Upper lobe of left lung (tissue), 6 donors: Measurements from ENCODE around the gene PRF1. TPM values are rescaled to one million over a fixed set of nuclear protein-coding genes. Genes with fewer than 3 reads are reported as not detected.
"Not testable (repeated sequence)": the region's sequence is repeated elsewhere in the genome, so short reads cannot be mapped to it uniquely, and the experiment has no call there.

Experiments used
- ATAC-seq, 2 donors: fragments of 200-7000 bp; cut with Tn5 transposase; one replicate each; pipeline ENCODE4 v1.9.1; 2022; ENCODE audit warnings: mild to moderate bottlenecking in 2 of 2, moderate library complexity in 2 of 2; ENCODE audit not compliant: low FRiP score in 2 of 2
- DNase-seq, 2 donors: peaks; one replicate each; pipeline ENCODE4 v3.0.0-alpha.2; 2019 to 2020
- H3K27ac ChIP-seq, 4 donors: fragments of 200-600 bp; sonication (generic); one replicate each; pipeline ENCODE4 v1.5.1; 2016 to 2019
- H3K27me3 ChIP-seq, 4 donors: fragments of 200-600 bp; sonication (generic); one replicate each; pipeline ENCODE4 v1.5.1; 2017 to 2019
- H3K36me3 ChIP-seq, 4 donors: fragments of 200-600 bp; sonication (generic); one replicate each; pipeline ENCODE4 v1.5.1; 2016 to 2019
- H3K4me1 ChIP-seq, 4 donors: fragments of 200-600 bp; sonication (generic); one replicate each; pipeline ENCODE4 v1.5.1; 2018 to 2019
- H3K4me3 ChIP-seq, 4 donors: fragments of 200-600 bp; sonication (generic); one replicate each; pipeline ENCODE4 v1.5.1; 2017 to 2019; ENCODE audit warnings: mild to moderate bottlenecking in 2 of 4, moderate library complexity in 1 of 4
- H3K9me3 ChIP-seq, 4 donors: fragments of 200-600 bp; sonication (generic); one replicate each; pipeline ENCODE4 v1.5.1; 2018 to 2019
- EP300 ChIP-seq, 4 donors: sonication (generic); formaldehyde crosslinking; IDR thresholded peaks; one replicate each; pipeline ENCODE4 v1.5.1; 2017; ENCODE audit warnings: antibody characterized with exemption in 4 of 4, control low read depth in 2 of 4
- POLR2A ChIP-seq, 4 donors: fragments of 450-650 bp; IDR thresholded peaks; one replicate each; pipeline ENCODE4 v1.5.1; 2016 to 2017; ENCODE audit warnings: antibody characterized with exemption in 4 of 4, mild to moderate bottlenecking in 2 of 4
- POLR2AphosphoS5 ChIP-seq, 2 donors: sonication (generic); formaldehyde crosslinking; IDR thresholded peaks; one replicate each; pipeline ENCODE4 v1.5.1; 2017; ENCODE audit warnings: antibody characterized with exemption in 2 of 2
- WGBS, 2 donors: methylation state at CpG; one replicate each; pipeline ENCODE4 v1.1.5; 2017 to 2018; 5-methylcytosine and 5-hydroxymethylcytosine counted together
- total RNA-seq, 6 donors: library from RNA; depleted of rRNA in 4 of 6; stranded (reverse); fragments of >200 nt in 4 of 6; gene quantifications; one replicate each; pipeline versions ENCODE4 v1.1.0 to v1.2.1, GENCODE V29; 2016 to 2021
- TF ChIP-seq, protein P1 (sequence below), 6 experiments: fragments of 450-650 bp in 4 of 6; fragments of 200-600 bp in 2 of 6; sonication (generic) in 2 of 6; IDR thresholded peaks; one replicate each; pipeline ENCODE4 v1.5.1; 2016 to 2019; ENCODE audit warnings: antibody characterized with exemption in 6 of 6
- donor health status: DM: no; HTN: no; CAD: no; lungs with moderate emphysema.
- donor health status: DM: no; HTN: yes; CAD: no; lungs with severe emphysema.

Gene PRF1
- total RNA-seq, 6 donors from 2014 or later = 6.3 to 26.9 (median 15.9) TPM

DNA sequence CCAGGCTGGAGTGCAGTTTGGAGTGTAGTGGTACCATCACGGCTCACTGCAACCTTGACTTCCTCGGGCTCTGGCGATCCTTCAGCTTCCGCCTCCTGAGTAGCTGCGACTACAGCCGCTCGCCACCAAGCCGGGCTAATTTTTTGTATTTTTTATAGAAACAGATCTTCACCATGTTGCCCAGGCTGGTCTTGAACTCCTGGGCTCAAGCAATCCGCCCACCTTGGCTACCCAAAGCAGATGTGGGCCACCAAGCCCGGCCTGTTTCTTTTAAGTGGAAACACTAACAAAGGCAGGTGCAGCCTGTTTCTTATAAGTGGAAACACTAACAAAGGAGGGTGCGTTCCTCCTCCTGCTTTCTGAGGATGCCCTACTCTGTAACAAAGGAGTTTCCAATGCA, 18.2 kb downstream of the PRF1 start:
- H3K4me1 ChIP-seq = peaks cover 26 to 50% (median 32%) of the 10 kb centered on the region in 4 donors
- ATAC-seq (no peak), DNase-seq (peak in 1 of 2 donors; percentile 20)
- TF ChIP-seq POLR2A (IDR thresholded peaks at IDR 0.05) (no peak), POLR2AphosphoS5 (IDR thresholded peaks at IDR 0.05) (no peak), EP300 (IDR thresholded peaks at IDR 0.05) (no peak)
- TF ChIP-seq, protein P1, sequence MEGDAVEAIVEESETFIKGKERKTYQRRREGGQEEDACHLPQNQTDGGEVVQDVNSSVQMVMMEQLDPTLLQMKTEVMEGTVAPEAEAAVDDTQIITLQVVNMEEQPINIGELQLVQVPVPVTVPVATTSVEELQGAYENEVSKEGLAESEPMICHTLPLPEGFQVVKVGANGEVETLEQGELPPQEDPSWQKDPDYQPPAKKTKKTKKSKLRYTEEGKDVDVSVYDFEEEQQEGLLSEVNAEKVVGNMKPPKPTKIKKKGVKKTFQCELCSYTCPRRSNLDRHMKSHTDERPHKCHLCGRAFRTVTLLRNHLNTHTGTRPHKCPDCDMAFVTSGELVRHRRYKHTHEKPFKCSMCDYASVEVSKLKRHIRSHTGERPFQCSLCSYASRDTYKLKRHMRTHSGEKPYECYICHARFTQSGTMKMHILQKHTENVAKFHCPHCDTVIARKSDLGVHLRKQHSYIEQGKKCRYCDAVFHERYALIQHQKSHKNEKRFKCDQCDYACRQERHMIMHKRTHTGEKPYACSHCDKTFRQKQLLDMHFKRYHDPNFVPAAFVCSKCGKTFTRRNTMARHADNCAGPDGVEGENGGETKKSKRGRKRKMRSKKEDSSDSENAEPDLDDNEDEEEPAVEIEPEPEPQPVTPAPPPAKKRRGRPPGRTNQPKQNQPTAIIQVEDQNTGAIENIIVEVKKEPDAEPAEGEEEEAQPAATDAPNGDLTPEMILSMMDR (IDR thresholded peaks at IDR 0.05) = no peak
- 74% methylated on average over 11 of the region's 11 CpGs for WGBS, 2 donors
- H3K4me3 ChIP-seq = no peak overlapping the region
- H3K36me3 ChIP-seq = no peaks in the 10 kb centered on the region
- H3K27ac ChIP-seq = no peak overlapping the region
- no peaks in the 10 kb centered on the region for H3K27me3 ChIP-seq
- no peaks in the 10 kb centered on the region for H3K9me3 ChIP-seq

DNA sequence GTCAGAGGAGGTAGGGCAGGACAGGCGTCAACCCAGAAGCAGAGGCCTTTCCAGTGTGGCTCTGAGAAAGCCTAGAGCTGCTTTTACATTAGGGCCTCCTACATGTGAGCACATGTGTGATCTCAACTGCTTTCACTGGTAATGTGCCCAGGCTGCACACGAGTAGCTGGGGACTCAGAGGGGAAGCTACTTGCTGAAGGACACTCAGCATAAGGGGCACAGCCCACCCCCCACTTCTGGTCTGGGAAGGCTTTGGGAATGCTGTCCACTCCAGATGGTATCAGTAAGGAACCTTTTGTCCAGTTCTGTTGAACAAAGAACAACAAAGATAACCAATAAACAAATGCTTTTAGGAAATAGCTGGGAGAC, 18.9 kb downstream of the PRF1 start:
- WGBS, 2 donors = 25 to 77% methylated on average over 1 to 2 of the region's 2 CpGs
- no peaks in the 10 kb centered on the region for H3K36me3 ChIP-seq
- ATAC-seq (no peak), DNase-seq (peak in 1 of 2 donors; percentile 19)
- TF ChIP-seq EP300 (IDR thresholded peaks at IDR 0.05) = no peak
- TF ChIP-seq, protein P1 (IDR thresholded peaks at IDR 0.05) = no peak
- peaks cover 26 to 47% (median 32%) of the 10 kb centered on the region in 4 donors for H3K4me1 ChIP-seq
- no peaks in the 10 kb centered on the region for H3K27me3 ChIP-seq
- H3K9me3 ChIP-seq = no peaks in the 10 kb centered on the region
- no peak overlapping the region for H3K27ac ChIP-seq
- no peak overlapping the region for H3K4me3 ChIP-seq

DNA sequence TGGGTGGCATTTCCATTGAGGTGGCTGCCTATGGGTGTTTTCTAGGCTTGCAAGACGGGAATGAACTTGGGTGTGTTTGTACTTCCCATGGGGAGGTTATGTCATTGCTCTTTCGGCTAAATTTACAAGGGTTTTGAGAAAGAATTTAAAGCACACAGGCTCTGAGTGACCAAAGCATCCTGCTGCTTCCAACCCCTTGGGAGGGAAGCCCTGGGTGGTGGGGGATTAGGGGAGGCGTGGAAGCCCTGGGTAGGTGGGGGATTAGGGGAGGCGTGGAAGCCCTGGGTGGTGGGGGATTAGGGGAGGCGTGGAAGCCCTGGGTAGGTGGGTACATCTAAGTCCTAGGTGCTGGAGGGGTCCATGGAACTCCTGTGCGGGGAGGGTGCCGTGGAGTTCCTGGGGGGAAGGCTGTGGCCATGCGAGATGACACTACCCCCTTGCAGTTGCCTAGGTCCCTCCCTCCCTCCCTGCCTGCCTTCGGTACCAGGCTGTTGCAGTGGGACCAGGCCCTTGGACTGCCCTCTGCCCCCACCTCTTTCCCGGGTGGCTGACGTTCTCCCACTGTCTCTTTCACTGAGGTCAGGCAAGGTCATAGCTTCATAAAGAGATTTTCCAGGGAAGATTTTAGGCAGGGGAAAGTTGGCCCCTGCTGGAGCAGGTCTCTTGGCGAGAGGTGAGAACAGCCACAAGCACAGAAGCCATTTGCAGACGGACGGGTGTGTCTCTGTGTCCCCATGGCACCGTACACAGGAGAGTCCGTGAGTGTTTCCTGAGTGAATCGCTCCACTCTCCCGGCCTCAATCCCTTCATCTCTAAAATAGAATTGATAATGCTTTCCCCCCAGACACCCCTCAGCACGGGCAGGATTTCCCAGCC, 19.5 kb downstream of the PRF1 start:
- DNase-seq = peak in 1 of 2 donors; percentile 9

DNA sequence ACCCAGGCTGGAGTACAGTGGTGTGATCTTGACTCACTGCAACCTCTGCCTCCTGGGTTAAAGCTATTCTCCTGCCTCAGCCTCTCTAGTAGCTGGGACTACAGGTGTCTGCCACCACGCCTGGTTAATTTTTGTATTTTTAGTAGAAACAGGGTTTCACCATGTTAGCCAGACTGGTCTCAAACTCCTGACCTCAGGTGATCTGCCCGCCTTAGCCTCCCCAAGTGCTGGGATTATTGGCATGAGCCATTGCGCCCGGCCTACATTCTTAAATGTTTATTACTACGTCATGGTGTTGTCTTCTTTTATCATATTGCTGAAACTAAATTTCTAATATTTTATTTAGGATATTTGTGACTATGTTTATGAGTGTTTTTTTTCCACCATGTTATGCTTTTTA, 21.4 kb downstream of the PRF1 start:
- H3K36me3 ChIP-seq, H3K27me3 ChIP-seq, H3K9me3 ChIP-seq, ATAC-seq, DNase-seq, H3K27ac ChIP-seq, H3K4me3 ChIP-seq: not testable (repeated sequence)
- peaks cover 33 to 55% (median 43%) of the 10 kb centered on the region in 4 donors for H3K4me1 ChIP-seq
- 96 to 100% methylated on average over 5 of the region's 5 CpGs for WGBS, 2 donors

More for the DNA sequence above, 19.5 kb downstream of the PRF1 start:
- H3K9me3 ChIP-seq = no peaks in the 10 kb centered on the region
- no peak overlapping the region for H3K4me3 ChIP-seq
- ATAC-seq = no peak
- peaks cover 26 to 49% (median 32%) of the 10 kb centered on the region in 4 donors for H3K4me1 ChIP-seq
- TF ChIP-seq POLR2A (IDR thresholded peaks at IDR 0.05) = no peak
- TF ChIP-seq, protein P1 (IDR thresholded peaks at IDR 0.05) = no peak
- TF ChIP-seq POLR2AphosphoS5 (IDR thresholded peaks at IDR 0.05) = no peak
- no peak for TF ChIP-seq EP300 (IDR thresholded peaks at IDR 0.05)
- no peak overlapping the region for H3K27ac ChIP-seq
- no peaks in the 10 kb centered on the region for H3K36me3 ChIP-seq
- no peaks in the 10 kb centered on the region for H3K27me3 ChIP-seq
- WGBS, 2 donors = 72 to 81% methylated on average over 9 to 17 of the region's 19 CpGs

DNA sequence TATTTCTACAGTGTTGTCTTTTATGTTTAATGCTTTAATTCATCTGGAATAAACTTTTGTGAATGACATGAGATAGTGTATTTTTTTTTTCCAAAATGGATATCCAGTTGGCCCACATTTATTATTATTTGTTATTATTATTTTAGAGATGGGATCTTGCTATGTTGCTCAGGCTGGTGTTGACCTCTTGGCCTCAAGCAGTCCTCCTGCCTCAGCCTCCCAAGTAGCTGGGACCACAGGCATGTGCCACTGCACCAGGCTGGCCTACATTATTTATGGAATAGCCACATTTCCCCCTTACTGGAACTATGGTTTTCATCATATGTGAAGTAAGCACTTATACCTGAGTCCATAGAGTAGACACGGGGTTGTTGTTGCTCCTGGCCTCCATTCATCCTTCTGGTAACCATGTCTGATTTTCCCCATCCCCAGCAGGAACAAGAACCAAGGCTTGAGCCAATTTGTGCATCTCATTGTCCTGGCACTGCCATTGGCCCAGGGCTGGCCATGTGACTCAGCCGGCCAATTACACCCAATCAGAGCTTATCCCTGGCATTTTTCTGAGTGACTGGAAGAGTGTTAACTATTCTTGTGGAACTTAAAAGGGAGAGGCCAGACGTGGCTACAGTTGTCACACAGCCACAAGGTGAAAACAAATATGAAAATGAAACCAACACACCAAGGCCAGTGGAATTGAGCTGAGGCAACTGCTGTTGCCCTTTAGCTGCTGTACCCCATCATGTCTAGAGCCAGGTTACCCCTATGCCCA, 23.1 kb downstream of the PRF1 start:
- no peak overlapping the region for H3K27ac ChIP-seq
- H3K36me3 ChIP-seq = no peaks in the 10 kb centered on the region
- H3K4me3 ChIP-seq = no peak overlapping the region
- H3K27me3 ChIP-seq = no peaks in the 10 kb centered on the region
- TF ChIP-seq POLR2AphosphoS5 (IDR thresholded peaks at IDR 0.05) (no peak), POLR2A (IDR thresholded peaks at IDR 0.05) (no peak), EP300 (IDR thresholded peaks at IDR 0.05) (no peak)
- TF ChIP-seq, protein P1 (IDR thresholded peaks at IDR 0.05) = no peak
- DNase-seq = no peak
- no peak for ATAC-seq
- H3K4me1 ChIP-seq = peaks cover 26 to 48% (median 37%) of the 10 kb centered on the region in 4 donors
- 70 to 72% methylated on average over 3 of the region's 3 CpGs for WGBS, 2 donors
- no peaks in the 10 kb centered on the region for H3K9me3 ChIP-seq
